ENCODE data around the gene NOSIP. TPM values are rescaled to one million over a fixed set of nuclear protein-coding genes. Genes with fewer than 3 reads are reported as not detected.

NOSIP gene
- total and polyA plus RNA-seq, 2 of the 4 experiments (the other 2 are of a cell fraction), result 118 to 138 TPM

GRCh38 chr19:49592486-49593232 is 12.3 kb upstream of the NOSIP start:
- H3K4me1 ChIP-seq (ENCODE audit: control insufficient read depth, insufficient read depth, low read length), result peaks cover 7% of the 10 kb centered on the region; the same call in 1 of the 2 replicates
- peak overlapping the region; percentile 97 for H3K27ac ChIP-seq (ENCODE audit: insufficient read depth, low read length)
- in situ Hi-C loops (cut with MboI; ENCODE audit: low sequenced_read_pairs) (no loop called here), intact Hi-C loops (cut with micrococcal nuclease) (loop anchor here (5.0 kb wide), 1 partner anchor 85 kb away; the partner anchor contains the start of gene PRMT1), dilution Hi-C loops (cut with HindIII; ENCODE audit: low sequenced_read_pairs, unreplicated experiment) (no loop called here)
- H4K5ac ChIP-seq (ENCODE audit: low read depth, low read length), result no peak overlapping the region
- peak overlapping the region; percentile 46 for H3K4ac ChIP-seq (ENCODE audit: low read depth, low read length)
- peak overlapping the region; percentile 97 for H3K4me3 ChIP-seq (ENCODE audit: insufficient read depth, low read depth, low read length)
- H3K79me1 ChIP-seq (ENCODE audit: low read depth in 1 of 2, low read length in 2 of 2), result peaks cover 6 to 27% of the 10 kb centered on the region in 2 experiments; a peak in 3 of 4 replicates
- H2BK15ac ChIP-seq (ENCODE audit: low read depth, low read length), result no peak overlapping the region
- peak overlapping the region; percentile 91 for H3K4me2 ChIP-seq (ENCODE audit: low read depth, low read length)
- H3K36me3 ChIP-seq (ENCODE audit: control insufficient read depth, insufficient read depth, low read length), result peaks cover 26% of the 10 kb centered on the region
- ATAC-seq (ENCODE audit: low read depth) (no peak), DNase-seq (no peak)
- peak overlapping the region; percentile 94 for H3K9ac ChIP-seq (ENCODE audit: low read depth, low read length)
- H2BK5ac ChIP-seq (ENCODE audit: low read depth, low read length, poor library complexity, severe bottlenecking), result peak overlapping the region; percentile 81
- no peak overlapping the region; the same call in 1 of the 2 replicates for H4K91ac ChIP-seq (ENCODE audit: insufficient read depth, low read depth, low read length)
- no peak for TF ChIP-seq ELK1 (IDR thresholded peaks at IDR 0.05; ENCODE audit: borderline replicate concordance, low read depth, low read length)
- TF ChIP-seq NFE2L2 (IDR thresholded peaks at IDR 0.05; ENCODE audit: low read depth, low read length), result no peak
- no peak for TF ChIP-seq CEBPB (IDR thresholded peaks at IDR 0.05; ENCODE audit: low read depth, low read length)
- TF ChIP-seq BHLHE40 (IDR thresholded peaks at IDR 0.05; ENCODE audit: low read depth, low read length), result no peak
- no peak for TF ChIP-seq RAD21 (IDR thresholded peaks at IDR 0.05; ENCODE audit: low read length)
- TF ChIP-seq RFX5 (IDR thresholded peaks at IDR 0.05; ENCODE audit: low read depth, low read length), result no peak
- no peak overlapping the region; a peak in 1 of 4 replicates for H4K8ac ChIP-seq (ENCODE audit: low read depth in 2 of 2, low read length in 2 of 2)
- H3K23ac ChIP-seq (ENCODE audit: low read depth, low read length), result peak overlapping the region; percentile 97
- ChIA-PET POLR2A (ENCODE audit: unreplicated experiment) (interaction anchor here (1.0 kb wide), 1 partner anchor 48 kb away, joined by 9 read pairs; no protein-coding TSS in a partner anchor), CTCF (no interaction called here)
- H4K20me1 ChIP-seq (ENCODE audit: insufficient read depth, low read length), result peaks cover 28% of the 10 kb centered on the region
- H3K56ac ChIP-seq (ENCODE audit: extremely low read depth, insufficient read depth, low read length), result peak overlapping the region; percentile 10; the same call in 1 of the 2 replicates
- no peak overlapping the region for H2BK20ac ChIP-seq (ENCODE audit: low read depth, low read length)
- peak overlapping the region; percentile 98 for H2AK9ac ChIP-seq (replicated peaks; ENCODE audit: low read depth, low read length, poor library complexity)
- H3K27me3 ChIP-seq (ENCODE audit: control insufficient read depth, insufficient read depth, low read length), result no peaks in the 10 kb centered on the region
- peak overlapping the region; percentile 85 for H2AFZ ChIP-seq (replicated peaks; ENCODE audit: low read length, poor library complexity)
- H2BK120ac ChIP-seq (ENCODE audit: low read depth, low read length), result no peak overlapping the region
- H3K9me1 ChIP-seq (ENCODE audit: insufficient read depth, low read length), result no peaks in the 10 kb centered on the region
- H2AK5ac ChIP-seq (ENCODE audit: low read depth, low read length), result peak overlapping the region; percentile 72; the same call in 1 of the 2 replicates
- H3K14ac ChIP-seq (replicated peaks; ENCODE audit: low read depth, low read length), result peak overlapping the region; percentile 60
- H3K9me3 ChIP-seq (ENCODE audit: control insufficient read depth, insufficient read depth, low read length), result no peaks in the 10 kb centered on the region
- H3K18ac ChIP-seq (ENCODE audit: low read depth, low read length), result no peak overlapping the region
- BruUV-seq (replicated peaks), result no TSS peak
- 0% methylated on average over 3 of the region's 28 CpGs; no CpG with 5 or more reads in 1 of the 2 experiments for WGBS, 2 experiments (ENCODE audit: extremely low coverage in 2 of 2, insufficient read length in 1 of 2)

Measured in IMR-90 (cell line).